Astrocyte (in vitro differentiated cells and primary cell): ENCODE data around the gene ADARB2. TPM values are rescaled to one million over a fixed set of nuclear protein-coding genes. Genes with fewer than 3 reads are reported as not detected.

Source experiments
- DNase-seq: peaks from one replicate; pipeline ENCODE4 v3.0.0-alpha.2; 2010; ENCODE audit warnings: low read depth
- FAIRE-seq: peaks from 2 replicates; lab custom pipeline; 2011; peaks lifted over from hg19 to GRCh38; lab: Jason Lieb, UNC
- H2AFZ ChIP-seq: 2 replicates; pipeline ENCODE4 v1.6.0; 2012; ENCODE audit warnings: low read depth, low read length, inconsistent platforms
- H3K27ac ChIP-seq: 2 replicates; pipeline ENCODE4 v1.5.1; 2011; ENCODE audit warnings: low read depth, low read length, inconsistent platforms
- H3K27me3 ChIP-seq: 2 replicates; pipeline ENCODE4 v1.6.0; 2011; ENCODE audit warnings: low read length, inconsistent platforms; ENCODE audit not compliant: insufficient read depth
- H3K36me3 ChIP-seq: 2 replicates; pipeline ENCODE4 v1.5.1; 2011; ENCODE audit warnings: low read length, inconsistent platforms; ENCODE audit not compliant: insufficient read depth
- H3K4me1 ChIP-seq: 2 replicates; pipeline ENCODE4 v1.5.1; 2011; ENCODE audit warnings: low read length, inconsistent platforms; ENCODE audit not compliant: insufficient read depth
- H3K4me2 ChIP-seq: 2 replicates; pipeline ENCODE4 v1.6.0; 2012; ENCODE audit warnings: low read length, inconsistent platforms
- H3K4me3 ChIP-seq: 2 replicates; pipeline ENCODE4 v1.5.1; 2011; ENCODE audit warnings: low read depth, mild to moderate bottlenecking, low read length, inconsistent platforms; ENCODE audit not compliant: insufficient read depth
- H3K79me2 ChIP-seq: 2 replicates; pipeline ENCODE4 v1.6.0; 2012; ENCODE audit warnings: mild to moderate bottlenecking, low read length, inconsistent platforms; ENCODE audit not compliant: insufficient read depth
- H3K9ac ChIP-seq: 2 replicates; pipeline ENCODE4 v1.6.0; 2012; ENCODE audit warnings: mild to moderate bottlenecking, low read length, inconsistent platforms
- H3K9me3 ChIP-seq: 2 replicates; pipeline ENCODE4 v1.5.1; 2012; ENCODE audit warnings: low read depth, mild to moderate bottlenecking, low read length, inconsistent platforms; ENCODE audit not compliant: insufficient read depth
- H4K20me1 ChIP-seq: 2 replicates; pipeline ENCODE4 v1.6.0; 2012; ENCODE audit warnings: low read length, inconsistent platforms; ENCODE audit not compliant: insufficient read depth
- H3K27ac Mint-ChIP-seq: one replicate; pipeline ENCODE4 v1.8.0; 2021; ENCODE audit warnings: mild to moderate bottlenecking, mixed read lengths; ENCODE audit not compliant: unreplicated experiment
- H3K27me3 Mint-ChIP-seq: one replicate; pipeline ENCODE4 v1.8.0; 2021; ENCODE audit warnings: low read depth, mixed read lengths; ENCODE audit not compliant: unreplicated experiment
- H3K36me3 Mint-ChIP-seq: one replicate; pipeline ENCODE4 v1.8.0; 2021; ENCODE audit warnings: low read depth, mixed read lengths; ENCODE audit not compliant: unreplicated experiment
- H3K4me1 Mint-ChIP-seq: one replicate; pipeline ENCODE4 v1.8.0; 2021; ENCODE audit warnings: low read depth, mixed read lengths; ENCODE audit not compliant: unreplicated experiment
- H3K4me3 Mint-ChIP-seq: one replicate; pipeline ENCODE4 v1.8.0; 2021; ENCODE audit warnings: mild to moderate bottlenecking, moderate library complexity, mixed read lengths; ENCODE audit not compliant: unreplicated experiment
- H3K9me3 Mint-ChIP-seq: one replicate; pipeline ENCODE4 v1.8.0; 2021; ENCODE audit warnings: mild to moderate bottlenecking, mixed read lengths; ENCODE audit not compliant: unreplicated experiment
- EZH2 ChIP-seq: IDR thresholded peaks from 2 replicates; pipeline ENCODE4 v1.6.1; 2012; ENCODE audit warnings: mild to moderate bottlenecking, low read length, inconsistent platforms; ENCODE audit not compliant: insufficient read depth
- total RNA-seq: library from RNA; stranded (reverse); gene quantifications from 2 replicates; pipeline ENCODE4 v1.2.1, GENCODE V29; 2021
- TF ChIP-seq, protein P1 (sequence below): IDR thresholded peaks from 2 replicates; pipeline ENCODE4 v1.5.1; 2011; ENCODE audit warnings: low read depth, mild to moderate bottlenecking, inconsistent platforms, low read length, moderate library complexity; ENCODE audit not compliant: insufficient read depth

The ADARB2 gene
- total RNA-seq, 1 donor from 2014 or later, result 0.18 TPM

DNA sequence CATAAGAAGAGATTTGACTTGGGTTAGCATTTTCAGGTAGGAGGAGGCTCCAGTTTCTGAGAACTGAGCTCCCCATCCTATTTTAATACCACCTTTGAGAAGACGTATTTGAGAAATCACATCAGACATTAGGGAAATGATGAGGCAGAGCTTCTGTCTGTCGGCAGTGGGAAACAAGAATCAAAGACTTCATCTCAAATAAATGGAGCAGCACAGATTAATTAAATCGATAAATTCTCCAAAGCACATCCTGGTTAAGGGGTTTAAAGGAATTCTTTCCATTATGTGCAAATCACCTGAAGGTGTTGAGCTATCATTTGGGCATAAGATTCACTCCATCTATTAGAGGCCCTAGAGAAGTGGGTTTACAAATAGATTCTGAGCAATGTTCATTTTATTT lies 7.6 kb downstream of the ADARB2 start:
- H3K27me3 Mint-ChIP-seq, result peaks cover 20% of the 10 kb centered on the region
- H3K27ac Mint-ChIP-seq, result no peak overlapping the region
- no peaks in the 10 kb centered on the region for H3K36me3 Mint-ChIP-seq
- H3K4me3 ChIP-seq, result no peak overlapping the region
- FAIRE-seq (no peak), DNase-seq (no peak)
- no peaks in the 10 kb centered on the region for H3K27me3 ChIP-seq
- TF ChIP-seq, protein P1, sequence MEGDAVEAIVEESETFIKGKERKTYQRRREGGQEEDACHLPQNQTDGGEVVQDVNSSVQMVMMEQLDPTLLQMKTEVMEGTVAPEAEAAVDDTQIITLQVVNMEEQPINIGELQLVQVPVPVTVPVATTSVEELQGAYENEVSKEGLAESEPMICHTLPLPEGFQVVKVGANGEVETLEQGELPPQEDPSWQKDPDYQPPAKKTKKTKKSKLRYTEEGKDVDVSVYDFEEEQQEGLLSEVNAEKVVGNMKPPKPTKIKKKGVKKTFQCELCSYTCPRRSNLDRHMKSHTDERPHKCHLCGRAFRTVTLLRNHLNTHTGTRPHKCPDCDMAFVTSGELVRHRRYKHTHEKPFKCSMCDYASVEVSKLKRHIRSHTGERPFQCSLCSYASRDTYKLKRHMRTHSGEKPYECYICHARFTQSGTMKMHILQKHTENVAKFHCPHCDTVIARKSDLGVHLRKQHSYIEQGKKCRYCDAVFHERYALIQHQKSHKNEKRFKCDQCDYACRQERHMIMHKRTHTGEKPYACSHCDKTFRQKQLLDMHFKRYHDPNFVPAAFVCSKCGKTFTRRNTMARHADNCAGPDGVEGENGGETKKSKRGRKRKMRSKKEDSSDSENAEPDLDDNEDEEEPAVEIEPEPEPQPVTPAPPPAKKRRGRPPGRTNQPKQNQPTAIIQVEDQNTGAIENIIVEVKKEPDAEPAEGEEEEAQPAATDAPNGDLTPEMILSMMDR, result no peak
- no peak for TF ChIP-seq EZH2
- H3K9me3 ChIP-seq, result no peaks in the 10 kb centered on the region
- H3K79me2 ChIP-seq, result no peaks in the 10 kb centered on the region
- no peaks in the 10 kb centered on the region for H3K4me1 ChIP-seq
- H2AFZ ChIP-seq, result no peak overlapping the region
- peaks cover 4% of the 10 kb centered on the region for H3K4me1 Mint-ChIP-seq
- H3K9ac ChIP-seq, result no peak overlapping the region
- H3K9me3 Mint-ChIP-seq, result no peaks in the 10 kb centered on the region
- no peaks in the 10 kb centered on the region for H4K20me1 ChIP-seq
- H3K4me3 Mint-ChIP-seq, result no peak overlapping the region
- H3K36me3 ChIP-seq, result no peaks in the 10 kb centered on the region
- H3K27ac ChIP-seq, result no peak overlapping the region
- no peak overlapping the region for H3K4me2 ChIP-seq

DNA sequence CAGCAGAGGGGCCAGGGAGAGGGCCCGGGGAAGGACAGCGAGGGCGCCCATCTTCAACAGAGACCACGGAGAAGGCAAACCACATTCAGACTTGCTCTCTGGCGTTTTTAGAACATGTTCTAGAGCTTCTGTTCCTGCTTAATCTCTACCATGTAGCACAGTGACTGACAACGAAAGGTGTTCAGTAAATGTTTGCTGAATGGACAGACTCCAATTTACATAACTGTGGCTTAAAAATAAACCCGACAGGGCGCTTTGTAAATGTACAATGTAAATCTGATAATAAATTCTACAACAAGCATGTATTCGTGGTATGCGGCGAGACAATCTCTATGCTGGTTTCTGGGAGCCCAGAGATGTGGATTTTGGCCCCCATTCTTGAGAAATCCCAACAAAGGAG lies 10.5 kb downstream of the ADARB2 start:
- TF ChIP-seq, protein P1, result no peak
- TF ChIP-seq EZH2, result no peak
- H4K20me1 ChIP-seq, result no peaks in the 10 kb centered on the region
- H3K4me1 ChIP-seq, result no peaks in the 10 kb centered on the region
- no peak overlapping the region for H3K4me3 ChIP-seq
- H3K36me3 ChIP-seq, result no peaks in the 10 kb centered on the region
- no peak for DNase-seq
- Mint-ChIP-seq H3K9me3 (no peaks in the 10 kb centered on the region), H3K27me3 (peaks cover 35% of the 10 kb centered on the region), H3K36me3 (no peaks in the 10 kb centered on the region), H3K4me3 (no peak overlapping the region), H3K4me1 (peaks cover 4% of the 10 kb centered on the region), H3K27ac (no peak overlapping the region)
- H3K9ac ChIP-seq, result no peak overlapping the region
- H3K79me2 ChIP-seq, result no peaks in the 10 kb centered on the region
- no peaks in the 10 kb centered on the region for H3K27me3 ChIP-seq
- no peak overlapping the region for H2AFZ ChIP-seq
- peaks cover 3% of the 10 kb centered on the region for H3K9me3 ChIP-seq
- H3K27ac ChIP-seq, result no peak overlapping the region
- FAIRE-seq, result no peak
- no peak overlapping the region for H3K4me2 ChIP-seq

DNA sequence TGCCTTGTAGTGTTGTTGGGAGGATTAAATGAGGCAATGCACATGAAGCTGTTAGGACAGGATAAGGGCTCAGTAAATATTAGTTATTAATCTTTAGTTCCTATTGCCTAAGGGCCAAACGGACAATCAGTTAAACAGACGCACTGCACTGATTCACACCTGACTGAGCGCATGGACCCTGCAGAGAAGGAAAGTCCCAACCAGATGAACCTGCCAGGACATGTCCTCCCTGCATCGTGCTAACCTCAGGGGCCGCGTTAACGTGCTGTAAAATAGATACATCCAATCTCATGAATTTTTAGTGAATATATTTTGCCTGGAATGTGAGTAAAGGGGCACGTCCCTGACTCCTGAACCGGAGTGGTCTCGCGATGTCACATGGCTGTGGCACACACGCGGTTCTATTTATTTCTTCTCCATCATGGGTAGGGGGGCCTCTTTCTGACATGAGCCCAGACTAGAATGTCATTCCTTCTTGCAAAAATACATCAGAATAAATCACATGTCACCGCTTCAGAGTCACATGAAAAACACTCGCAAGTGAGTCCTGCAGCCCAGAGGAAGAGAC lies 12.3 kb downstream of the ADARB2 start:
- no peaks in the 10 kb centered on the region for H3K27me3 ChIP-seq
- no peak for FAIRE-seq
- H3K4me3 ChIP-seq, result no peak overlapping the region
- Mint-ChIP-seq H3K4me1 (no peaks in the 10 kb centered on the region), H3K4me3 (no peak overlapping the region), H3K27me3 (peaks cover 35% of the 10 kb centered on the region), H3K36me3 (no peaks in the 10 kb centered on the region), H3K9me3 (no peaks in the 10 kb centered on the region), H3K27ac (no peak overlapping the region)
- H3K9me3 ChIP-seq, result peaks cover 3% of the 10 kb centered on the region
- H3K36me3 ChIP-seq, result no peaks in the 10 kb centered on the region
- no peak overlapping the region for H3K27ac ChIP-seq
- no peak overlapping the region for H3K4me2 ChIP-seq
- H3K9ac ChIP-seq, result no peak overlapping the region
- no peaks in the 10 kb centered on the region for H4K20me1 ChIP-seq
- H2AFZ ChIP-seq, result no peak overlapping the region
- DNase-seq, result no peak
- H3K79me2 ChIP-seq, result no peaks in the 10 kb centered on the region
- TF ChIP-seq, protein P1, result no peak
- TF ChIP-seq EZH2, result no peak
- no peaks in the 10 kb centered on the region for H3K4me1 ChIP-seq
